Endometrial microvascular endothelial cells (primary cell): ENCODE data around the gene SAE1. TPM values are rescaled to one million over a fixed set of nuclear protein-coding genes. Genes with fewer than 3 reads are reported as not detected.

Experiments used
- in situ Hi-C: cut with HindIII; loops from 2 replicates; pipeline ENCODE4 v1.10.0; 2017; ENCODE audit warnings: low sequenced_read_pairs, low pct_unique_long_range_greater_than_20kb; ENCODE audit errors: inconsistent ontology term
- total RNA-seq: library from RNA; depleted of rRNA; stranded (reverse); fragments of >200 nt; gene quantifications from one replicate; pipeline ENCODE4 v1.2.3, GENCODE V29; 2015; ENCODE audit errors: inconsistent ontology term

Gene SAE1
- total RNA-seq, 1 donor from 2014 or later = 247 TPM

GRCh38 chr19:47102346-47103060 lies 28.1 kb upstream of the SAE1 start:
- in situ Hi-C loops = no loop called here

GRCh38 chr19:47104680-47105079 lies 26.0 kb upstream of the SAE1 start:
- in situ Hi-C loops = no loop called here

GRCh38 chr19:47105874-47106273 lies 24.8 kb upstream of the SAE1 start:
- in situ Hi-C loops = no loop called here

- in situ Hi-C loops = no loop called here
Observed at GRCh38 chr19:47106821-47107201, 23.8 kb upstream of the SAE1 start.

GRCh38 chr19:47107202-47107952 lies 23.3 kb upstream of the SAE1 start:
- in situ Hi-C loops = no loop called here

GRCh38 chr19:47107953-47108746 lies 22.5 kb upstream of the SAE1 start:
- in situ Hi-C loops = no loop called here

- in situ Hi-C loops = no loop called here
Observed at GRCh38 chr19:47109177-47109540, 21.5 kb upstream of the SAE1 start.

GRCh38 chr19:47109541-47110375 lies 20.9 kb upstream of the SAE1 start:
- in situ Hi-C loops = no loop called here

GRCh38 chr19:47110521-47111005 lies 20.1 kb upstream of the SAE1 start:
- in situ Hi-C loops = no loop called here

- in situ Hi-C loops = no loop called here
Observed at GRCh38 chr19:47111006-47111621, 19.5 kb upstream of the SAE1 start.

- in situ Hi-C loops = no loop called here
Observed at GRCh38 chr19:47111682-47112165, 18.9 kb upstream of the SAE1 start.

- in situ Hi-C loops = no loop called here
Observed at GRCh38 chr19:47112166-47112996, 18.3 kb upstream of the SAE1 start.

GRCh38 chr19:47112997-47113849 lies 17.4 kb upstream of the SAE1 start, which contains the start of gene ZC3H4:
Gene ZC3H4 (minus strand): TSS chr19:47113776. CDS start chr19:47112584, 1,192 bp downstream.
- in situ Hi-C loops = no loop called here

- in situ Hi-C loops = no loop called here
Observed at GRCh38 chr19:47113850-47114651, 16.6 kb upstream of the SAE1 start.

GRCh38 chr19:47120470-47121067 lies 10.1 kb upstream of the SAE1 start:
- in situ Hi-C loops = no loop called here
